C4-2B (cell line): ENCODE results near the gene ENO3.

Experiments
- ZFX ChIP-seq: fragments of 450-650 bp; IDR thresholded peaks from 2 replicates; pipeline ENCODE4 v1.6.1; 2017
- TF ChIP-seq, protein P1 (sequence below): fragments of 450-650 bp; conservative IDR thresholded peaks from 2 replicates; pipeline ENCODE4 v1.5.1; 2017; ENCODE audit warnings: mild to moderate bottlenecking

DNA sequence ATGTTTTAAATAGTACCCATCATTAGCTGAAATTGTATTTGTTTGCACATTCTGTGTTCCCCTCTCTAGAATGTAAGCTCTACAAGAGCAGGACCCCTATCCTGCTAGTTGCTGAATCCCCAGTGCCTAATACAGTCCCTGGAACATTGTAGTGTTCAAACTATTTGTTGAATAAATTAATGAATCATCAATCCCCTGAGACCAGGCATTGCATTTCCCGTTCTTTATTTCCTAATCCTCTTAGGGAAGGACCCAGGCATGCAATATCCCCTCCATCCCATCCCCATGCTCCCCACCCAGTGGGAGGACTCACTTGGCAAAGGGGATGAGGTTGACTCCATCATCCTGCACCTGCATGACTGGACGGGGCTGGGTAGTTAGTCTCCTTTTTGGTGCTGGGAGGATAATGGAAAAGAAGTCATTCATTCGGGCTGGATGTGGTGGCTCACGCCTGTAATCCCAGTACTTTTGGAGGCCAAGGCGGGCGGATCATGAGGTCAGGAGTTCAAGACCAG, 43.2 kb downstream of the ENO3 start:
- TF ChIP-seq, protein P1, sequence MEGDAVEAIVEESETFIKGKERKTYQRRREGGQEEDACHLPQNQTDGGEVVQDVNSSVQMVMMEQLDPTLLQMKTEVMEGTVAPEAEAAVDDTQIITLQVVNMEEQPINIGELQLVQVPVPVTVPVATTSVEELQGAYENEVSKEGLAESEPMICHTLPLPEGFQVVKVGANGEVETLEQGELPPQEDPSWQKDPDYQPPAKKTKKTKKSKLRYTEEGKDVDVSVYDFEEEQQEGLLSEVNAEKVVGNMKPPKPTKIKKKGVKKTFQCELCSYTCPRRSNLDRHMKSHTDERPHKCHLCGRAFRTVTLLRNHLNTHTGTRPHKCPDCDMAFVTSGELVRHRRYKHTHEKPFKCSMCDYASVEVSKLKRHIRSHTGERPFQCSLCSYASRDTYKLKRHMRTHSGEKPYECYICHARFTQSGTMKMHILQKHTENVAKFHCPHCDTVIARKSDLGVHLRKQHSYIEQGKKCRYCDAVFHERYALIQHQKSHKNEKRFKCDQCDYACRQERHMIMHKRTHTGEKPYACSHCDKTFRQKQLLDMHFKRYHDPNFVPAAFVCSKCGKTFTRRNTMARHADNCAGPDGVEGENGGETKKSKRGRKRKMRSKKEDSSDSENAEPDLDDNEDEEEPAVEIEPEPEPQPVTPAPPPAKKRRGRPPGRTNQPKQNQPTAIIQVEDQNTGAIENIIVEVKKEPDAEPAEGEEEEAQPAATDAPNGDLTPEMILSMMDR, result no peak
- TF ChIP-seq ZFX, result no peak
